HL-60/S4 (cell line): ENCODE data around the gene GPC5.
"Not testable (repeated sequence)": the region's sequence is repeated elsewhere in the genome, so short reads cannot be mapped to it uniquely, and the experiment has no call there.

Experiments
- in situ Hi-C: fragments of 300-500 bp; cut with MboI; formaldehyde crosslinking; loops from 2 replicates; pipeline ENCODE4 v1.14.3; 2022; ENCODE audit warnings: low sequenced_read_pairs

The GPC5 gene

DNA sequence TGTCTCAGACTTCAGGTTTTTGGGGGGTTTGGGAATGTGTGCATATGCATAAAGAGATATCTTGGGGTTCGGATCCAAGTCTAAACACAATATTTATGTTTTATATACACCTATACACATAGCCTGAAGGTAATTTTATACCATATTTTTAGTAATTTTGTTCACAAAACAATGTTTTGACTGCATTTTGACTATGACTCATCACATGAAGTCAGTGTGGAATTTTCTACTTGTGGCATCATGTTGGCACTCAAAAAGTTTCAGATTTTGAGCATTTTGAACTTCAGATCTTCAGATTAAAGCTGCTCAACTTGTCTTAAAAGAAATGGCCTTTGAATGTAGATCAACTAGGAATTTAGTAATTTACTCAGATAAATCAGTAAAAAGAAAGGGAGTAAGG lies 1115.3 kb downstream of the GPC5 start:
- in situ Hi-C loops = no loop called here

- in situ Hi-C loops = no loop called here
Measured at GRCh38 chr13:92514420-92515125, 1116.2 kb downstream of the GPC5 start.

- in situ Hi-C loops = not testable (repeated sequence)
Measured at GRCh38 chr13:92516878-92517277, 1118.5 kb downstream of the GPC5 start.

DNA sequence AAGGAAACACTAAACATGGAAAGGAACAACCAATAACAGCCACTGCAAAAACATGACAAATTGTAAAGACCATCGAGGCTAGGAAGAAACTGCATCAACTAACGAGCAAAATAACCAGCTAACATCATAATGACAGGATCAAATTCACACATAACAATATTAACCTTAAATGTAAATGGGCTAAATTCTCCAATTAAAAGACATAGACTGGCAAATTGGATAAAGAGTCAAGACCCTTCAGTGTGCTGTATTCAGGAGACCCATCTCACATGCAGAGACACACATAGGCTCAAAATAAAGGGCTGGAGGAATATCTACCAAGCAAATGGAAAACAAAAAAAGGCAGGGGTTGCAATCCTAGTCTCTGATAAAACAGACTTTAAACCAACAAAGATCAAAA lies 1120.2 kb downstream of the GPC5 start:
- in situ Hi-C loops = not testable (repeated sequence)

GRCh38 chr13:92530364-92530763 lies 1131.9 kb downstream of the GPC5 start:
- in situ Hi-C loops = no loop called here

DNA sequence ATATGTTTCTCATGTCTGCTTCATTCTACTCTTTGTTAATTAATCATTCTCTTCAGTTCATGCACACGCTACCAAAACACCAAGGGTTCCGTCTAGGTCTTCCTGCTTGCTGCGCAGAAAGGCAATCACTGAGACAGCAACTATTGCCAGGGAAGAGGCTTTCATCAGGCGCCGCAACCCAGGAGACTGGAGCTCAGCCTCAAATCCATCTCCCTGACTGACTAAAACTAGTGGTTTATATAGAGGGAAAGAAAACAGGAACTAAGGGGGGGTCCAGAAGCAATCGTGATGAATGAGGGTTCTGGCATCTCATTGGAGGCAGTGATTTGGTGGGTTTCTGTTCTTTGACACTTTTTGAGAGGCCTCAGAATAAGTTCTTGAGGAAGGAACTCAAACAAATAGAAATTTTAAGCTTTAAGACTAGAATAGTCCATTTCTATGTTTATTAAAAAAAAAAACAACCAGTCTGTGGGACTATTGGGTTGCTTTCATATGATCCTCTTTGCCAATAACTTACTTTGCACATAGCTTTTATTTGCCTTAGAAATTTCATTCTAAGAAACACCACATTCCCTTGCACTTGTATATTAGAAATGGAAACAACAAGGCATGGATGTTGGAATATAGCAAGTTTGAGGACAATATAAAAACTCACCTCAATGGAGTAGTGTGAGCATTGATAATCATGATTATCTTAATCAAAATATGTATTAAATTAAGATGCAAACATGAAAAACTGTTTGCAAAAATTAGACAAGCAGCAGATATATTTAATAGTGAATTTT lies 1137.0 kb downstream of the GPC5 start:
- in situ Hi-C loops = no loop called here

- in situ Hi-C loops = no loop called here
Measured at GRCh38 chr13:92537471-92537870, 1139.0 kb downstream of the GPC5 start.

GRCh38 chr13:92538164-92538563 lies 1139.7 kb downstream of the GPC5 start:
- in situ Hi-C loops = no loop called here

DNA sequence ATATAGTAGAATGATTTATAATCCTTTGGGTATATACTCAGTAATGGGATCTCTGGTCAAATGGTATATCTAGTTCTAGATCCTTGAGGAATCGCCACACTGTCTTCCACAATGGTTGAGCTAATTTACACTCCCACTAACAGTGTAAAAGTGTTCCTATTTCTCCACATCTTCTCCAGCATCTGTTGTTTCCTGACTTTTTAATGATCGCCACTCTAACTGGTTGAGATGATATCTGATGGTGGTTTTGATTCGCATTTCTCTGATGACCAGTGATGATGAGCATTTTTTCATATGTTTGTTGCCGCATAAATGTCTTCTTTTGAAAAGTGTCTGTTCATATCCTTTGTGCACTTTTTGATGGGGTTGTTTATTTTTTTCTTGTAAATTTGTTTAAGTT lies 1140.7 kb downstream of the GPC5 start:
- in situ Hi-C loops = not testable (repeated sequence)

DNA sequence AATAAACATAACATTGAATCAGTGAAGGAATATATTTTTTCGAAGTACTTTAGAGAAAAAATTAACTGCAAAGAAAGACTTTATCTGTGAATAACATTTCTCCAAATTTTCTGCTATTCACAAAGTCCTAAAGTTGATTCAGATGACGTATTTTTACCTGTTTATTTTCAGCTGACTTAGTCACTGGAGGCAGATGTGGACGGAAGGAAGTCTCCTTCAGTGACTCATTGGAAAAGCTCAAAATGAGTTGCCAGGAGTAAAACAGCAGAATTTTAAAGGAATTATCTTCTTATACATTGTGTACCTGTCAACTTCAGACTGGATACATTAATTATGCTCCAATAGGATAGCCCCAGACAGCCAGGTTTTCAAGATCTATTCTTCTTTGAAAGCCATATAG lies 1148.8 kb downstream of the GPC5 start:
- in situ Hi-C loops = no loop called here

DNA sequence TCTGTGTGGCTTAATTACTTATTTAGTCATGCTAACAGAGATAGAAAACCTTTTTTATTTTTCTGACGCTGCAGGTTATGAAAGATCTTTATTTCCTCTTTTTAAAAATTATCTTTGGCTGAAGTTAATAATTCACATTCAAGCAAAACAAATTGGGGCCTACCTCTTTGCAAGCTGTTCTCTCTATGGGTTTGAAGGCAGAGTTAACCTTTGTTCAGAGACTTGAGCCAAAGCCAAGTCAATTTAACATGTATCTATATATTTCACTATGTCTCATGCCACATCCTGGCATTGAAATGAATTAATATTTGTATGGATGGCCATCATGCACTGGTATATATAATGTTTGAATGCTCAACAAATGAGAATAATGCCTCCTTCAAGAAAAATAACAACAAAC lies 1150.9 kb downstream of the GPC5 start:
- in situ Hi-C loops = no loop called here

- in situ Hi-C loops = no loop called here
Measured at GRCh38 chr13:92553470-92554114, 1155.2 kb downstream of the GPC5 start.

DNA sequence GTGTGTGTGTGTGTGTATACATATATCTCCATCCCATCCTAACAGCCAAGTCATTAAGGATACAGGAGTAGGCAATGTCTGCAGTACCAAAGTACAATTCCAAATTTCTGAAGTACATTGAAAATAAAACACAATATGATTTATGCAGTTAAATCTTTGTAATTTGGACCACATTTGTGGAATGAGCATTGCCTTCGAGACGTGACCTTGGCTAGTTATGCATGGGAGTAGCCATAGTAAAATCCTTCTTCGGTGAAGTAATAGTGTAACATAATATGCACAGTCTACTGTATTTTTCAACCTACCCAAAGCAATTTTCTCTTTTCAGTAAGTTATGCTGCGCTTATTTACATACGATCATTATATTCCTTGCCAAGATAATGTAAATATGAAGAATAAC lies 1162.5 kb downstream of the GPC5 start:
- in situ Hi-C loops = no loop called here

DNA sequence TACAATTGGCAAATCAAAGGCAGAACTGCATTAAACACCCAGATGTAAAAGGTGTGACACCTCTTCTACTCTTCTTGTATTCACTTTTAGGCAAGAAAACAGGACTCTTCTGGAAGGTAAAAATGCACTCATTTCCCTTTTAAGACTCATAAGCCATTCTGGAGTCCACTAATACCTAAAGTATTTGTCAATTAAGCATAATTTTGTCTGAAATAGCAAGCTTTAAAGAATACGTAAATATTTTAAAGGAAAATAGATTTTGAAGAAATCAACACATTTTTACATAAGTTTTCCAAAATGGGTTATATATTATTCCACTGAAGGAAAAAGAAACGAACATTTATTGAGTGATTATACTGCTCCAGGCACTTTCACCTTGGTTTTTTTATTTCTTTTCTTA lies 1166.5 kb downstream of the GPC5 start:
- in situ Hi-C loops = no loop called here

DNA sequence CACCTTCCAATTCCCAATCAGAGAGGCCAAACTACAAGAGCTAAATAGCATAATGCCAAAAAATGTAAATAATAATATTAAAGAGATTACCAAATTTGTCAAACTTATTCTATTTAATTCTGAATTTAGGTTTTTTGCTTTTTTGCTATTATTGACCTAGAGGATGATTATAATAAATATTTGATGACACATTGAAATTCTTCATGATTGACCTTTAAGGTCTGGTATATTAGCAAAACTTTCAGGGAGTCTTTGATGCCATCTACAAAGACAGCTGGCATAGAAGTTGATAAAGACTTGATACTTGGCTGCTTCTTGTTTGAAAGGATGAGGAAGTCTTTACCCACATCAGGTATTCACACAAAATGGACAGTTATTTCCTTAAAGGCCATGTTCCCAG lies 1168.3 kb downstream of the GPC5 start:
- in situ Hi-C loops = no loop called here

DNA sequence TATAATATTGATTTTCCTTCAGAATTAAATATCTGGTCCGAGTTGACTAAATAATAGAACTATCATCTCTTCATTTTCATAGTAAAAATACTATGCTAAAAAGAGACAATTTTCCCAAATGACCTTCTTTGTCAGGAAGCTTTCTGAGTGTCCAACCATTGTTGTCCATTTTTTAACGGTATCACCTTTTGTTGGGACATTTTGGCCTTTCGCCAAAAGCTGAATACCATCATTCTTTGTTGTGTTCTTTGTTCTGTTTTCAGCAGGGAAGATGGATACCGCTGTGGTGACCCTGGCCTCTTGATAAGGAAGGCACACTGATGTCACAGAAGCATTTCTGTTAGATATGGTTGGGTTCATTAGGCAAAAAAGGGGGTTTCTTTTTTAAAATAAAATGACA lies 1173.8 kb downstream of the GPC5 start:
- in situ Hi-C loops = no loop called here

DNA sequence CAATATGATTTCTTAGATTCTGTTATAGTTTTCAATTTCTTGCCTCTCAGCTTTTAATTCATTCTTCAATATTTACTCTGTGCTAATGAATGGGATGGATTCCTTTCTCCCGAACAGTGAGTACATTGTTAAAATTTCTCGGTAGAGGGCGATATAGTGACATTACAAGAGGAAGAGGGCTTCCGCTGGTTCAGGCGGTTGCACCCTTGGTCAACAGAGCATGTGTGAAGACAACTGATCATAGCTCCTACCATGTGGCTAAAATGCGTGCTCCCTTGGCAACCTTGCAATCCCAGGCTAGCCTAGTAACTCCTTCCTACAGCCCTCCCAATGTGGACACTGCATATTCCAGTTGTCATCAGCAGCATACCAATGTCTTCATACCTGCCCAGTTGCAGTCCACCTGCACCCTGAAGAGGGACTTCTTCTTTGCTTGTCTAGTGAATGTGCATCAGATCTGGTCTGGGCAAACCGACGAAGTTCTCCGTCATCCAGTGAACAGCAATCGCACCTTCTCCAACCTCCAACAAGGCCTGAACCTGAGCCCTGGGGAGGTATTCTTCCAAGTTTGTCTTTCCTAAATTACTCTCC lies 1175.1 kb downstream of the GPC5 start:
- in situ Hi-C loops = no loop called here

GRCh38 chr13:92574499-92574898 lies 1176.1 kb downstream of the GPC5 start:
- in situ Hi-C loops = no loop called here

DNA sequence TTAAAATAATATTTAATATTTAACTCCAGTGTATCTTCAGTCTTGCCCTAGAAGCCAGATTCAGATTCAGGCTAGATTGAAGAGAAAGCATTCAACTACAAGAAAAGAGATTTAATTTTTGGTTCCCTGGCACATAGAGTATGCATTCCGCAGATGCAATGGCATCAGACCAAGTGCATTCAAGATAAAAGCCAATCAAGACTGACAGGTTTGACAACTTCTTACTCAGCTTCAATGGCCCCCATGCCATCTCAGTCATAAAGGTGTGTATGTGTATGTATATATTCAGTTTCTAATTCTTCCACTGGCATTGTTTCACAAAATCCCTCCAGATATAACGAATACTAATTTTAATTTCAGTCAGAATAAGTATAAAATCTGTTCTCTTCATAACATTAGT lies 1177.4 kb downstream of the GPC5 start:
- in situ Hi-C loops = no loop called here

- in situ Hi-C loops = no loop called here
Measured at GRCh38 chr13:92578358-92578757, 1179.9 kb downstream of the GPC5 start.

GRCh38 chr13:92589955-92590354 lies 1191.5 kb downstream of the GPC5 start:
- in situ Hi-C loops = no loop called here

- in situ Hi-C loops = no loop called here
Measured at GRCh38 chr13:92590503-92590908, 1192.1 kb downstream of the GPC5 start.
